ENCODE measurements around the gene SH3BP5. TPM values are rescaled to one million over a fixed set of nuclear protein-coding genes. Genes with fewer than 3 reads are reported as not detected.

Gene SH3BP5
- total RNA-seq, 1 donor from 2014 or later, result 7.7 TPM

DNA sequence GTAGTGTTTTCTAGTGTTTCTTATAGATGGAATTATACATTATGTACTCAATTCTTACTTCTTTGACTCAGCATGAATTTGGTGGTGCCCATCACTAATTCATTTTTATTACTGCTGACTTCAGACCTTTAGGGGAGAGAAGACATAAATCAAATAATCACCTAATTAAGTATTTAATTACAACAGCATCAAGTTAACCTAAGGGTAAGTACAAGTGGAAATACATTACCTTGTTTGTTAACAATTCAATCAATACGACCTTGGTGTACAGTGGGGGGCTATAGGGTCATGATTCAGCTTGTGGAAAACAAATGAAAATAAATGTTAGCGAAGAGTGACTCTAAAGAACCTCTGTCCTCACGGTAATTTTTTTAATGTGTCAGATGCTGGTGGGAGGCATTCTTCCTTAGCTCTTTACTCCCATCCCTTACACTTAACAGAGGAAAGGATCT is 126.9 kb downstream of the SH3BP5 start:
- no peak for DNase-seq (ENCODE audit: low read depth)

More for the DNA sequence above, 126.9 kb downstream of the SH3BP5 start:
- TF ChIP-seq CTCF (conservative IDR thresholded peaks at IDR 0.05; ENCODE audit: low read depth, low read length), result no peak
- H3K4me3 ChIP-seq (ENCODE audit: low read depth, low read length), result peak overlapping the region; percentile 95

Other genes with a start within 250 kb of the SH3BP5 start
- 12.7 and 16.0 TPM in 2 replicates for gene RBSN, start 233.4 kb downstream of the SH3BP5 start, total RNA-seq
- 16.1 and 19.2 TPM in 2 replicates for gene CAPN7, start 126.3 kb downstream of the SH3BP5 start, total RNA-seq
- gene METTL6, start 95.0 kb upstream of the SH3BP5 start, total RNA-seq, result 13.0 and 17.7 TPM in 2 replicates
- 16.3 and 19.1 TPM in 2 replicates for gene EAF1, start 95.0 kb upstream of the SH3BP5 start, total RNA-seq
- gene COLQ, start 189.1 kb upstream of the SH3BP5 start, total RNA-seq, result 0.12 and 0.14 TPM in 2 replicates

Data from epithelial cell of proximal tubule (primary cell).